ENCODE measurements around the gene SLC15A3. TPM values are rescaled to one million over a fixed set of nuclear protein-coding genes. Genes with fewer than 3 reads are reported as not detected.

Gene SLC15A3
- polyA plus RNA-seq, 1 of the 3 experiments (the other 2 are of a cell fraction), result not detected

- no peak for TF ChIP-seq POLR2AphosphoS5 (IDR thresholded peaks at IDR 0.05; ENCODE audit: low read depth, low read length)
- TF ChIP-seq REST (IDR thresholded peaks at IDR 0.05; ENCODE audit: low read depth, low read length), result no peak
- no peak for TF ChIP-seq EZH2phosphoT487 (IDR thresholded peaks at IDR 0.05; ENCODE audit: borderline replicate concordance, low read depth)
Measured at GRCh38 chr11:60918939-60919265, 33.1 kb downstream of the SLC15A3 start (continued).

GRCh38 chr11:60918251-60918938 is 33.6 kb downstream of the SLC15A3 start:
- no peak for TF ChIP-seq ZBTB33 (IDR thresholded peaks at IDR 0.05; ENCODE audit: borderline replicate concordance, low read depth)
- TF ChIP-seq RAD21 (IDR thresholded peaks at IDR 0.05; ENCODE audit: low read length), result no peak
- TF ChIP-seq SIN3A (IDR thresholded peaks at IDR 0.05; ENCODE audit: borderline replicate concordance, low read depth, low read length), result no peak
- TF ChIP-seq JUND (IDR thresholded peaks at IDR 0.05), result no peak
- TF ChIP-seq RCOR1 (IDR thresholded peaks at IDR 0.05; ENCODE audit: low read length), result no peak
- TF ChIP-seq MEF2A (IDR thresholded peaks at IDR 0.05; ENCODE audit: borderline replicate concordance, low read depth), result no peak
- TF ChIP-seq PBX3 (IDR thresholded peaks at IDR 0.05), result no peak
- H3K4me2 ChIP-seq, result no peak overlapping the region
- ChIA-PET POLR2A (no interaction called here), CTCF (interaction anchor here (0.8 to 2.2 kb wide), 5 partner anchors 12 to 211 kb away, joined by 3 to 7 read pairs (median 4); no protein-coding TSS in a partner anchor)
- H3K4me1 ChIP-seq (ENCODE audit: control insufficient read depth in 1 of 2, insufficient read depth in 2 of 2, low read depth in 1 of 2, low read length in 1 of 2), result peaks cover 13 to 22% of the 10 kb centered on the region in 2 experiments; a peak in 3 of 4 replicates
- H3K79me2 ChIP-seq (ENCODE audit: insufficient read depth), result peaks cover 44% of the 10 kb centered on the region
- DNase-seq, result no peak
- H4K20me1 ChIP-seq (ENCODE audit: insufficient read depth), result no peaks in the 10 kb centered on the region; the same call in 1 of the 2 replicates
- H3K27ac ChIP-seq (ENCODE audit: low read depth in 2 of 2, low read length in 1 of 2), result no peak overlapping the region
- no peaks in the 10 kb centered on the region for H3K27me3 ChIP-seq (ENCODE audit: insufficient read depth)
- WGBS (ENCODE audit: low lambda C conversion rate), result 91% methylated on average over 4 of the region's 4 CpGs
- H3K9me3 ChIP-seq, result no peaks in the 10 kb centered on the region
- no peaks in the 10 kb centered on the region for H3K9me2 ChIP-seq
- no peaks in the 10 kb centered on the region for H3F3A ChIP-seq (replicated peaks; ENCODE audit: insufficient read depth)
- no peak overlapping the region for H3K4me3 ChIP-seq (ENCODE audit: low read depth in 2 of 2, low read length in 1 of 2)
- no peak overlapping the region for H3K9ac ChIP-seq
- H2AFZ ChIP-seq (ENCODE audit: low read depth), result no peak overlapping the region
- peaks cover 6 to 22% of the 10 kb centered on the region in 2 experiments for H3K36me3 ChIP-seq (replicated peaks in 1 of 2; ENCODE audit: control insufficient read depth in 1 of 2, insufficient read depth in 2 of 2, low read length in 1 of 2)

All from SK-N-SH (cell line).